ENCODE data around the gene ADARB1. TPM values are rescaled to one million over a fixed set of nuclear protein-coding genes. Genes with fewer than 3 reads are reported as not detected.

Gene ADARB1
- total RNA-seq, 2 experiments from 2014 or later = 6.6 to 20.5 TPM

DNA sequence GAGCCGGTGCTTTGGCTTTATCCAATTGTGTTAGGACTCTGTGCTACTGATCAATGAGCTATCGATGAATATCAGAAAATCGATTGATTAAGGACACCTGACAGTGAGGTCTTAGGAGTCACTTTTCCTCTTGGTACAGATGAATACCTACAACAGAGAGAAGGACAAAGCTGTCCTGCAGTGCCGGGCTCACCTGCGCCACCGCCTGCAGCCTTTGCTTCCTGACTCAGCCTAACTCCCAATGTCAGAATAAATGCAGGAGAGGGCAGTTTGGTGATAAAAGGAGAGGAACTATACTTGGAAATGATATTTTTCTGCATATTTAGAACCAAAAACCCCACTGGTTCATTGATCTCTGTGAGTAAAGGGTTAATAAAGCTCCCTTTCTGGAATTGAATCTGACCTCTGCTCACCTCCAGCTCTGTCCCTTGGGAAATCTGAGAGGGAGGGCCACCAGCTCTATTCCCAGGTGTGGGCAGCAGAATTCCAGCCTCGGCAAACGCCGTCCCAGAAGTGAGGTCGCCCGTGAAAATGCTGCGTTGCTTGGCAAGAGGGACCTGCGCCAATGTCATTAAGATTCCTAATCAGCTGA, 174.0 kb downstream of the ADARB1 start:
- TF ChIP-seq, protein P1, sequence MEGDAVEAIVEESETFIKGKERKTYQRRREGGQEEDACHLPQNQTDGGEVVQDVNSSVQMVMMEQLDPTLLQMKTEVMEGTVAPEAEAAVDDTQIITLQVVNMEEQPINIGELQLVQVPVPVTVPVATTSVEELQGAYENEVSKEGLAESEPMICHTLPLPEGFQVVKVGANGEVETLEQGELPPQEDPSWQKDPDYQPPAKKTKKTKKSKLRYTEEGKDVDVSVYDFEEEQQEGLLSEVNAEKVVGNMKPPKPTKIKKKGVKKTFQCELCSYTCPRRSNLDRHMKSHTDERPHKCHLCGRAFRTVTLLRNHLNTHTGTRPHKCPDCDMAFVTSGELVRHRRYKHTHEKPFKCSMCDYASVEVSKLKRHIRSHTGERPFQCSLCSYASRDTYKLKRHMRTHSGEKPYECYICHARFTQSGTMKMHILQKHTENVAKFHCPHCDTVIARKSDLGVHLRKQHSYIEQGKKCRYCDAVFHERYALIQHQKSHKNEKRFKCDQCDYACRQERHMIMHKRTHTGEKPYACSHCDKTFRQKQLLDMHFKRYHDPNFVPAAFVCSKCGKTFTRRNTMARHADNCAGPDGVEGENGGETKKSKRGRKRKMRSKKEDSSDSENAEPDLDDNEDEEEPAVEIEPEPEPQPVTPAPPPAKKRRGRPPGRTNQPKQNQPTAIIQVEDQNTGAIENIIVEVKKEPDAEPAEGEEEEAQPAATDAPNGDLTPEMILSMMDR (conservative IDR thresholded peaks at IDR 0.05; ENCODE audit: low read length) = no peak
- no peak for TF ChIP-seq EZH2phosphoT487 (IDR thresholded peaks at IDR 0.05; ENCODE audit: borderline replicate concordance, low read depth, low read length)
- H2AFZ ChIP-seq (ENCODE audit: low read length) = no peak overlapping the region
- H3K4me3 ChIP-seq (ENCODE audit: low read depth, low read length, poor library complexity, severe bottlenecking) = no peak overlapping the region
- BruUV-seq (replicated peaks) = no TSS peak
- no peak overlapping the region for H3K27ac ChIP-seq (ENCODE audit: low read depth, low read length, poor library complexity, severe bottlenecking)
- H3K4me2 ChIP-seq (ENCODE audit: low read length) = no peak overlapping the region
- POLR2A ChIA-PET = no interaction called here
- intact Hi-C loops (cut with micrococcal nuclease; ENCODE audit: unreplicated experiment) = no loop called here
- no peaks in the 10 kb centered on the region for H3K4me1 ChIP-seq (ENCODE audit: insufficient read depth, low read length, poor library complexity, severe bottlenecking)
- CTCF ChIA-PET (ENCODE audit: unreplicated experiment) = no interaction called here
- H3K36me3 ChIP-seq (ENCODE audit: insufficient read depth, low read length) = no peaks in the 10 kb centered on the region
- no peaks in the 10 kb centered on the region for H3K79me2 ChIP-seq (ENCODE audit: insufficient read depth, low read depth, low read length)
- DNase-seq (ENCODE audit: low spot score) = no peak
- no peaks in the 10 kb centered on the region for H3K9me2 ChIP-seq (ENCODE audit: insufficient read depth, low read length)
- H4K20me1 ChIP-seq (ENCODE audit: insufficient read depth, low read length) = no peaks in the 10 kb centered on the region
- H3K9me3 ChIP-seq (ENCODE audit: low read length) = peaks cover 8% of the 10 kb centered on the region

DNA sequence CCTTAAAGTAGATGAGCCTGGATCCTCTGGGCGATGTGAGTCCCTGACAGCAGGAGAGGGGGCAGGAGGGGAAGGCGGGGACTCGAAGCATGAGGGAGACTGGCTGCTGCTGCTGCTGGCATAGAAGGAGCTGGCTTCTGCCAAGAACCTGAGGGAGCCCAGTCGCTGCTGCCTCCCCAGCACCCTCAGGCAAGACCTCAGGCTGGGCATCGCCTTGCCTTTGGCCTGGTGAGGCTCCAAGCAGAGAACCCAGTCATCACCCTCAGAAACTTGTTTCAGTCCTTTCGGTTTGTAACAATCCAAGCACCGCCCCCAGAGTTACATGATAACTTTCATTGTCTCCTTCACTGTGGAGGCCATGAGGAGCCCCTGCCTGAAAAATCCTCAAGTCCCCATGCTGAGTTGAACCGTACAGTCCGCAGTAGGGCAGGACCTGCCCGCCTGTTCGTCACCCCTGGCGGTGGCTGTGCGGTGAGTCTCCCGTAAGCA, 174.6 kb downstream of the ADARB1 start:
- H3K27ac ChIP-seq (ENCODE audit: low read depth, low read length, poor library complexity, severe bottlenecking) = no peak overlapping the region
- no peak for DNase-seq (ENCODE audit: low spot score)
- TF ChIP-seq, protein P1 (conservative IDR thresholded peaks at IDR 0.05; ENCODE audit: low read length) = no peak
- TF ChIP-seq EZH2phosphoT487 (IDR thresholded peaks at IDR 0.05; ENCODE audit: borderline replicate concordance, low read depth, low read length) = no peak
- ChIA-PET CTCF (ENCODE audit: unreplicated experiment) (no interaction called here), POLR2A (no interaction called here)
- H3K79me2 ChIP-seq (ENCODE audit: insufficient read depth, low read depth, low read length) = no peaks in the 10 kb centered on the region
- no peak overlapping the region for H2AFZ ChIP-seq (ENCODE audit: low read length)
- H3K9me3 ChIP-seq (ENCODE audit: low read length) = peaks cover 3% of the 10 kb centered on the region; the same call in 1 of the 2 replicates
- H3K9me2 ChIP-seq (ENCODE audit: insufficient read depth, low read length) = no peaks in the 10 kb centered on the region
- no peaks in the 10 kb centered on the region for H3K4me1 ChIP-seq (ENCODE audit: insufficient read depth, low read length, poor library complexity, severe bottlenecking)
- no peaks in the 10 kb centered on the region for H4K20me1 ChIP-seq (ENCODE audit: insufficient read depth, low read length)
- intact Hi-C loops (cut with micrococcal nuclease; ENCODE audit: unreplicated experiment) = no loop called here
- no peaks in the 10 kb centered on the region for H3K36me3 ChIP-seq (ENCODE audit: insufficient read depth, low read length)
- BruUV-seq (replicated peaks) = no TSS peak
- no peak overlapping the region for H3K4me3 ChIP-seq (ENCODE audit: low read depth, low read length, poor library complexity, severe bottlenecking)
- H3K4me2 ChIP-seq (ENCODE audit: low read length) = no peak overlapping the region

DNA sequence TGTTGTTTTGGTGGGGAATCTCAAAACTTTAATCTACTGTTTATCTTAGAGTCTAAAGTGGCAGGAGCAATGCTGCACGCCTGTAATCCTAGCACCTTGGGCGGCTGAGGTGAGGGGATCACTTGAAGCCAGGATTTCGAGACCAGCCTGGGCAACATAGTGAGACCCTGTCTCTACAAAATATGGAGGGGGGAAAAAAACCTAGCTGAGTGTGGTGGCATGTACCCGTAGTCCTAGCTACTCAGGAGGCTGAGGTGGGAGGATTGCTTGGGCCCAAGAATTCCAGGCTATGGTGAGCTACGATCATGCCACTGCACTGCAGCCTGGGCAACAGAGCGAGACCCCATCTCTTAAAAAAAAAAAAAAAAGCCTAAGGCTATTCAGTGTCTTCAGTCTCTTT, 175.2 kb downstream of the ADARB1 start:
- Histone ChIP-seq H3K4me1 (ENCODE audit: insufficient read depth, low read length, poor library complexity, severe bottlenecking) (no peaks in the 10 kb centered on the region), H3K4me2 (ENCODE audit: low read length) (no peak overlapping the region), H2AFZ (ENCODE audit: low read length) (no peak overlapping the region), H3K27ac (ENCODE audit: low read depth, low read length, poor library complexity, severe bottlenecking) (no peak overlapping the region), H3K9me2 (ENCODE audit: insufficient read depth, low read length) (no peaks in the 10 kb centered on the region), H3K9me3 (ENCODE audit: low read length) (no peaks in the 10 kb centered on the region), H4K20me1 (ENCODE audit: insufficient read depth, low read length) (no peaks in the 10 kb centered on the region), H3K36me3 (ENCODE audit: insufficient read depth, low read length) (no peaks in the 10 kb centered on the region), H3K4me3 (ENCODE audit: low read depth, low read length, poor library complexity, severe bottlenecking) (no peak overlapping the region), H3K79me2 (ENCODE audit: insufficient read depth, low read depth, low read length) (no peaks in the 10 kb centered on the region)
- CTCF ChIA-PET (ENCODE audit: unreplicated experiment) = no interaction called here
- intact Hi-C loops (cut with micrococcal nuclease; ENCODE audit: unreplicated experiment) = no loop called here
- POLR2A ChIA-PET = no interaction called here
- TF ChIP-seq, protein P1 (conservative IDR thresholded peaks at IDR 0.05; ENCODE audit: low read length) = no peak
- no peak for TF ChIP-seq EZH2phosphoT487 (IDR thresholded peaks at IDR 0.05; ENCODE audit: borderline replicate concordance, low read depth, low read length)
- no TSS peak for BruUV-seq (replicated peaks)
- no peak for DNase-seq (ENCODE audit: low spot score)

All from OCI-LY7 (cell line).